ENCODE data around the gene ZNF865.

Gene ZNF865

GRCh38 chr19:55624109-55625003, 18.9 kb downstream of the ZNF865 start, which contains the start of gene ZNF784:
Gene ZNF784, minus strand, starts transcription at chr19:55624566. Its CDS starts 5 bp downstream, at chr19:55624561.
- DNase-seq (ENCODE audit: low read depth, low spot score), result no peak
- Histone ChIP-seq H3K36me3 (ENCODE audit: control insufficient read depth, insufficient read depth, low read length) (no peaks in the 10 kb centered on the region), H3K9me3 (ENCODE audit: control insufficient read depth, insufficient read depth, low read length) (no peaks in the 10 kb centered on the region), H3K27ac (ENCODE audit: low read length) (no peak within 1 kb of the TSS), H3K4me1 (ENCODE audit: control insufficient read depth, insufficient read depth, low read length) (no peaks in the 10 kb centered on the region), H3K27me3 (ENCODE audit: control insufficient read depth, insufficient read depth, low read length) (no peaks in the 10 kb centered on the region), H3K4me3 (ENCODE audit: low read length) (peak within 1 kb of the TSS; percentile 99)
- no CpG with 5 or more reads among the region's 56 CpGs for WGBS (ENCODE audit: insufficient coverage, insufficient read length)

DNA sequence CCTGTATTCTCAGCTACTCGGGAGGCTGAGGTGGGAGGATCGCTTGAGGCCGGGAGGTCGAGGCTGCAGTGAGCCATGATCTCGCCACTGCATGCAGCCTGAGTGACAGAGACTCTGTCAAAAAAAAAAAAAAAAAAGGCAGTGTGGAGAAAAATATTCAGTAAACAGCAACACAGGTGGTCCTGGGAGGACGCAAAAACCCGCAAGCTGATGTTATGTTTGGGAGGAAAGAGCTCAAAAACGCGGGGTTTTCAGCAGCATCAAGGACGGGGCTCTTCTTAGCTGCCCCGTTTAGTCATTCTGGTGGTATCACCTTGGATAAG, 19.5 kb downstream of the ZNF865 start:
- Histone ChIP-seq H3K27ac (ENCODE audit: low read length) (no peak overlapping the region), H3K4me3 (ENCODE audit: low read length) (peak overlapping the region; percentile 28; the same call in 1 of the 2 replicates), H3K36me3 (ENCODE audit: control insufficient read depth, insufficient read depth, low read length) (no peaks in the 10 kb centered on the region), H3K9me3 (ENCODE audit: control insufficient read depth, insufficient read depth, low read length) (no peaks in the 10 kb centered on the region), H3K27me3 (ENCODE audit: control insufficient read depth, insufficient read depth, low read length) (no peaks in the 10 kb centered on the region), H3K4me1 (ENCODE audit: control insufficient read depth, insufficient read depth, low read length) (no peaks in the 10 kb centered on the region)
- DNase-seq (ENCODE audit: low read depth, low spot score), result no peak
- WGBS (ENCODE audit: insufficient coverage, insufficient read length), result no CpG with 5 or more reads among the region's 11 CpGs

DNA sequence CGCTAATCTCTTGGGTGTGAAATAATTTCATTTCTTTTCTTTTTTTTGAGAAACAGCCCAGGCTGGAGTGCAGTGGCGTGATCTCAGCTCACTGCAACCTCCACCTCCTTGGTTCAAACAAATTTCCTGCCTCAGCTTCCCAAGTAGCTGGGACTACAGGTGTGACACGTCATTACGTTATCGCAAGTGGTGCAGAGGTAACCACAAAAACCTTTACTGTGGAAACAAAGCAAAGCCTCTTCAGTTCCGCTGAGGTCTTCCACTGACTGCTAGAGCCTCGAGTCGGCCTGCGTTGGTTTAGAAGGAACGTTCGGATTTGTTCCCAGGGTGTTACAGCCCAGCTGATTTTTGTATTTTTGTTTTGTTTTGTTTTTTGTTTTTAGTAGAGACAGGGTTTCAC, 20.9 kb downstream of the ZNF865 start:
- no peak for DNase-seq (ENCODE audit: low read depth, low spot score)
- Histone ChIP-seq H3K4me1 (ENCODE audit: control insufficient read depth, insufficient read depth, low read length) (no peaks in the 10 kb centered on the region), H3K36me3 (ENCODE audit: control insufficient read depth, insufficient read depth, low read length) (no peaks in the 10 kb centered on the region), H3K9me3 (ENCODE audit: control insufficient read depth, insufficient read depth, low read length) (no peaks in the 10 kb centered on the region), H3K27ac (ENCODE audit: low read length) (no peak overlapping the region), H3K27me3 (ENCODE audit: control insufficient read depth, insufficient read depth, low read length) (no peaks in the 10 kb centered on the region), H3K4me3 (ENCODE audit: low read length) (no peak overlapping the region)
- WGBS (ENCODE audit: insufficient coverage, insufficient read length), result no CpG with 5 or more reads among the region's 11 CpGs

DNA sequence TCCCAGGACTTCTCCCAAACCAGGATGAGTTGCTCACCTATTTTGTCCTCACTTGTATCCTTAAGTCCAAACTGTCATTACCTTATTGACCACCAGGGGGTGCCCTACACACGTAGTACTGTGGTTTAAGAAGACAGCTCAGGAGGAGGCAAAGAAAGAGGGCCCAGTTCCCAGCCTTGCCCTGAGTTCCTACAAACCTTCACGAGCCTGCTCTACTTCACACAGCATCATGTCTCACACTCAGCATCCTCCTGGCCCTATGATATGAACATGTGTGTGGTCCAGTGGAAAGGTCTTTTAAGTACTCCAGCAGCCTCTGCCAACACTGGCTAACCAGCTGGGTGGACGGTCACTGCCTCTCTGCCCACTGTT, 27.0 kb downstream of the ZNF865 start:
- peak; percentile 94 for DNase-seq (ENCODE audit: low read depth, low spot score)

DNA sequence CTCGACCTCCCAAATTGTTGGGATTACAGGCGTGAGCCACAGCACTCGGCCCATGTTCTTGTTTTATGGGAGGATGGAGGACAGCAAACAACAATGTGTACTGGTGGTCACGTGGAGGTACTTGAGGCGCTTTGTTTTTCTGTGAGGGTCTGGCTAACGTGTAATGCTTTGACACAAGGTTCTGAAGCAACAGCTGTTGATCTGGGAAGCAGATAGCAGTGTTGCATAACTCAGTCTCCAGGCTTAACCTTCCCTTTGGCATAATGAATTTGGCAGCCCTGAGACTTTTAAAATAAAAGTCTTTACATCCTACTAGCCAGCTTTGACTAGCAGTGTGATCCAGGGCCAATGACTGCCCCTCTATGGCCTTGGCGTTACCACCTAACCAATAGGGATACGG, 28.4 kb downstream of the ZNF865 start:
- no peaks in the 10 kb centered on the region for H3K27me3 ChIP-seq (ENCODE audit: control insufficient read depth, insufficient read depth, low read length)
- no peak overlapping the region for H3K4me3 ChIP-seq (ENCODE audit: low read length)
- no CpG with 5 or more reads among the region's 8 CpGs for WGBS (ENCODE audit: insufficient coverage, insufficient read length)
- no peaks in the 10 kb centered on the region for H3K36me3 ChIP-seq (ENCODE audit: control insufficient read depth, insufficient read depth, low read length)
- H3K4me1 ChIP-seq (ENCODE audit: control insufficient read depth, insufficient read depth, low read length), result peaks cover 2% of the 10 kb centered on the region; the same call in 1 of the 2 replicates
- no peaks in the 10 kb centered on the region for H3K9me3 ChIP-seq (ENCODE audit: control insufficient read depth, insufficient read depth, low read length)
- H3K27ac ChIP-seq (ENCODE audit: low read length), result no peak overlapping the region
- DNase-seq (ENCODE audit: low read depth, low spot score), result no peak

More for the DNA sequence above, 27.0 kb downstream of the ZNF865 start:
- no CpG with 5 or more reads among the region's 3 CpGs for WGBS (ENCODE audit: insufficient coverage, insufficient read length)
- Histone ChIP-seq H3K27me3 (ENCODE audit: control insufficient read depth, insufficient read depth, low read length) (no peaks in the 10 kb centered on the region), H3K4me1 (ENCODE audit: control insufficient read depth, insufficient read depth, low read length) (peaks cover 2% of the 10 kb centered on the region; the same call in 1 of the 2 replicates), H3K9me3 (ENCODE audit: control insufficient read depth, insufficient read depth, low read length) (no peaks in the 10 kb centered on the region), H3K4me3 (ENCODE audit: low read length) (no peak overlapping the region), H3K27ac (ENCODE audit: low read length) (no peak overlapping the region), H3K36me3 (ENCODE audit: control insufficient read depth, insufficient read depth, low read length) (no peaks in the 10 kb centered on the region)

- Histone ChIP-seq H3K4me3 (ENCODE audit: low read length) (peak overlapping the region; percentile 78), H3K36me3 (ENCODE audit: control insufficient read depth, insufficient read depth, low read length) (no peaks in the 10 kb centered on the region), H3K4me1 (ENCODE audit: control insufficient read depth, insufficient read depth, low read length) (peaks cover 3% of the 10 kb centered on the region; the same call in 1 of the 2 replicates), H3K9me3 (ENCODE audit: control insufficient read depth, insufficient read depth, low read length) (no peaks in the 10 kb centered on the region), H3K27ac (ENCODE audit: low read length) (no peak overlapping the region), H3K27me3 (ENCODE audit: control insufficient read depth, insufficient read depth, low read length) (no peaks in the 10 kb centered on the region)
- no CpG with 5 or more reads among the region's 9 CpGs for WGBS (ENCODE audit: insufficient coverage, insufficient read length)
- no peak for DNase-seq (ENCODE audit: low read depth, low spot score)
These were observed 29.9 kb downstream of the ZNF865 start for GRCh38 chr19:55635334-55635717.

DNA sequence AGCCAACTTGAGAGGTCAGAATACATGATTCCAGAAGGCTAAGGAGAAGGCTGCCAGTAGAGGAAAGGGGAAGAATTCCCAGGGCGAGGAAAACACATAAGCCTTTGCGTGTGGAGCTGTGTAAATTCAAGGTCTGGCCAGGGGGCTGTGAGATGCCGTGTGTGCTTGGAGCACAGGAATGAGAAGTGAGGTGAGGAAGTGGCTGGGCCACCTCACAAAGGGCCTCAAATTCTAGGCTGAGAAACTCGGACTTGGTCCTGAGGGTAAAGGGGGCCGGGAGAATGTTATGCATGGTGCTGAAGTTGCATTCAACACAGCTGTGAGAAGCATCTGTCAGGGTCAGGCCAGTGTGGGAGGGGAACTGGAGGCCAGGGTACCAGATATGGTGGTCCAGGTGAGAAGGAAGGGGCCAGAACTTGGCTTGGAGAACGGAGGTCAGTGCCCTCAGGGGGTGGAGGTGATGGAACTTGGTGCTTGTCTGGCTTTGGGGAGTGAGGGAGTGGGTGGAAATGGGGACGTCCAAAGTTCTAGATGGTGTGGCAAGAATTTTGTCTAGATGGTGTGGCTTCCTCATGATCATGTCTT, 30.5 kb downstream of the ZNF865 start:
- DNase-seq (ENCODE audit: low read depth, low spot score), result no peak
- Histone ChIP-seq H3K27me3 (ENCODE audit: control insufficient read depth, insufficient read depth, low read length) (no peaks in the 10 kb centered on the region), H3K27ac (ENCODE audit: low read length) (no peak overlapping the region), H3K36me3 (ENCODE audit: control insufficient read depth, insufficient read depth, low read length) (no peaks in the 10 kb centered on the region), H3K4me3 (ENCODE audit: low read length) (peak overlapping the region; percentile 78; the same call in 1 of the 2 replicates), H3K9me3 (ENCODE audit: control insufficient read depth, insufficient read depth, low read length) (no peaks in the 10 kb centered on the region), H3K4me1 (ENCODE audit: control insufficient read depth, insufficient read depth, low read length) (peaks cover 3% of the 10 kb centered on the region; the same call in 1 of the 2 replicates)
- no CpG with 5 or more reads among the region's 7 CpGs for WGBS (ENCODE audit: insufficient coverage, insufficient read length)

DNA sequence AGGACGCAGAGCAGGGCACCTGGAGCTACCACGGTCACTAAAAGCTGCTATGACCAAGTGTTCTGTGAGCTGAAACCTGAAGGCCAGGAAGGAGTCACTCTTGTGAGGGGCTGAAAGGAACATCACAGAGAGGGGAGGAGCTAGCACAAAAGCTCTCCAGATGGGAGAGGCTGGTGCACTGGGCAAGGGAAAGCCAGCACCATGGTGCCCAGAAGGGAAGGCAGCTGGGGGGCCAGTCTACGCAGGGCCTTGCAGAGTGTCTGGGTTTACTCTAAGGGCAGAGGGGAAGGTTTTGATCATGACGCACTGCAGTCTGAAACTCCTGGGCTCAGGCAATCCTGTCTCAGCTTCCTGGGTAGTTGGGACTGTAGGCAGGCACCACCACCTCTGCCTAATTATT, 31.3 kb downstream of the ZNF865 start:
- H3K9me3 ChIP-seq (ENCODE audit: control insufficient read depth, insufficient read depth, low read length), result no peaks in the 10 kb centered on the region
- H3K36me3 ChIP-seq (ENCODE audit: control insufficient read depth, insufficient read depth, low read length), result no peaks in the 10 kb centered on the region
- H3K27me3 ChIP-seq (ENCODE audit: control insufficient read depth, insufficient read depth, low read length), result no peaks in the 10 kb centered on the region
- WGBS (ENCODE audit: insufficient coverage, insufficient read length), result no CpG with 5 or more reads among the region's 4 CpGs
- no peak for DNase-seq (ENCODE audit: low read depth, low spot score)
- no peak overlapping the region for H3K27ac ChIP-seq (ENCODE audit: low read length)
- H3K4me1 ChIP-seq (ENCODE audit: control insufficient read depth, insufficient read depth, low read length), result peaks cover 3% of the 10 kb centered on the region; the same call in 1 of the 2 replicates
- H3K4me3 ChIP-seq (ENCODE audit: low read length), result no peak overlapping the region

DNA sequence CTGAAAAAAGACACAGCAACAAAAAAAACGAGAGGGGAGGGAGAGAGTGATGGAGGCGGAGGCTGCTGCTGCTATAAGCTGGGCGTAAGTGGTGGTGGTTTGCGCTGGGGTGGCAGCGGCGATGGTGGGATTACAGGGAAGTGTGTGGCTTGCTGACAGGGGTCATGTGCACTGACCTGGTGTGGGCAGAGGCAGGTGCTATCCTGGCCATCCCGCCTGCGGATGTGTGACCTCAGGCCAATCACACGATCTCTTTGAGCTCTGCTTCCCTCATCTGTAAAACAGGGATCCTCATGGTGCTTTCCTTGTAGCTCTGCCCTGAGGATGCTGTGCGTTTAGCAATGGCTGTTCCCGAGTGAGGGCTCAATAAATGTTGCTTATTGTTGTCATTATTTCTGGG, 32.1 kb downstream of the ZNF865 start:
- Histone ChIP-seq H3K27me3 (ENCODE audit: control insufficient read depth, insufficient read depth, low read length) (no peaks in the 10 kb centered on the region), H3K36me3 (ENCODE audit: control insufficient read depth, insufficient read depth, low read length) (no peaks in the 10 kb centered on the region), H3K4me1 (ENCODE audit: control insufficient read depth, insufficient read depth, low read length) (peaks cover 3% of the 10 kb centered on the region; the same call in 1 of the 2 replicates), H3K9me3 (ENCODE audit: control insufficient read depth, insufficient read depth, low read length) (no peaks in the 10 kb centered on the region), H3K27ac (ENCODE audit: low read length) (no peak overlapping the region), H3K4me3 (ENCODE audit: low read length) (no peak overlapping the region)
- WGBS (ENCODE audit: insufficient coverage, insufficient read length), result no CpG with 5 or more reads among the region's 11 CpGs
- DNase-seq (ENCODE audit: low read depth, low spot score), result no peak

GRCh38 chr19:55638864-55639359, 33.5 kb downstream of the ZNF865 start:
- no CpG with 5 or more reads among the region's 6 CpGs for WGBS (ENCODE audit: insufficient coverage, insufficient read length)
- Histone ChIP-seq H3K4me1 (ENCODE audit: control insufficient read depth, insufficient read depth, low read length) (peaks cover 3% of the 10 kb centered on the region; the same call in 1 of the 2 replicates), H3K27me3 (ENCODE audit: control insufficient read depth, insufficient read depth, low read length) (no peaks in the 10 kb centered on the region), H3K4me3 (ENCODE audit: low read length) (no peak overlapping the region), H3K36me3 (ENCODE audit: control insufficient read depth, insufficient read depth, low read length) (no peaks in the 10 kb centered on the region), H3K9me3 (ENCODE audit: control insufficient read depth, insufficient read depth, low read length) (no peaks in the 10 kb centered on the region), H3K27ac (ENCODE audit: low read length) (no peak overlapping the region)
- no peak for DNase-seq (ENCODE audit: low read depth, low spot score)

Data from iPS DF 6.9 (cell line).